SU-DHL-6 (cell line): ENCODE data around the gene TMEM220.

Experiments used
- H2AFZ ChIP-seq: fragments of 200-600 bp; sonication (generic); 2 replicates; pipeline ENCODE4 v1.6.1; 2014; ENCODE audit warnings: low read depth, mild to moderate bottlenecking, moderate library complexity, mixed read lengths, antibody characterized with exemption, low read length; ENCODE audit not compliant: severe bottlenecking
- H3F3A ChIP-seq: fragments of 200-600 bp; shearing (Covaris generic); 2 replicates; pipeline ENCODE4 v1.6.0; 2016; ENCODE audit warnings: antibody characterized with exemption, mild to moderate bottlenecking; ENCODE audit not compliant: insufficient read depth
- H3K27ac ChIP-seq: fragments of 200-600 bp; sonication (generic); 2 replicates; pipeline ENCODE4 v1.5.1; 2016; ENCODE audit warnings: low read depth, mild to moderate bottlenecking, low read length, moderate library complexity, mixed read lengths
- H3K27me3 ChIP-seq: fragments of 200-600 bp; sonication (generic), shearing (Covaris generic); 2 replicates; pipeline ENCODE4 v1.6.0; 2014; ENCODE audit warnings: mild to moderate bottlenecking, low read length
- H3K36me3 ChIP-seq: fragments of 200-600 bp; sonication (generic); 2 replicates; pipeline ENCODE4 v1.6.1; 2014; ENCODE audit warnings: mild to moderate bottlenecking, low read length, mixed read lengths
- H3K4me2 ChIP-seq: fragments of 300-600, 200-600 bp; shearing (Covaris generic), sonication (generic); 2 replicates; pipeline ENCODE4 v1.6.0; 2014; ENCODE audit warnings: low read length, low read depth, mild to moderate bottlenecking; ENCODE audit not compliant: poor library complexity, severe bottlenecking
- H3K4me3 ChIP-seq: fragments of 200-600 bp; sonication (generic); 2 replicates; pipeline ENCODE4 v1.5.1; 2014; ENCODE audit warnings: antibody characterized with exemption, low read length, mild to moderate bottlenecking, mixed read lengths; ENCODE audit not compliant: insufficient read depth, poor library complexity, severe bottlenecking
- H3K79me2 ChIP-seq: fragments of 200-600 bp; sonication (generic); 2 replicates; pipeline ENCODE4 v1.6.1; 2014; ENCODE audit warnings: mild to moderate bottlenecking, low read length, moderate library complexity; ENCODE audit not compliant: insufficient read depth
- H3K9ac ChIP-seq: fragments of 200-600 bp; sonication (generic); 2 replicates; pipeline ENCODE4 v1.7.0; 2014; ENCODE audit warnings: mild to moderate bottlenecking, low read length
- H3K9me2 ChIP-seq: fragments of 200-600 bp; sonication (generic); replicated peaks from 2 replicates; pipeline ENCODE4 v1.6.1; 2014; ENCODE audit warnings: low read length; ENCODE audit not compliant: insufficient read depth
- H3K9me3 ChIP-seq: fragments of 200-600 bp; sonication (generic); 2 replicates; pipeline ENCODE4 v1.6.1; 2014; ENCODE audit warnings: low read length, mixed read lengths; ENCODE audit not compliant: insufficient read depth
- H4K20me1 ChIP-seq: fragments of 200-600 bp; sonication (generic); 2 replicates; pipeline ENCODE4 v1.6.1; 2014; ENCODE audit warnings: low read depth, mild to moderate bottlenecking, antibody characterized with exemption, low read length, moderate library complexity, mixed read lengths
- CTCF ChIP-seq: fragments of 200-600 bp; sonication (generic); IDR thresholded peaks from one replicate; pipeline ENCODE4 v1.5.1; 2017; ENCODE audit warnings: antibody characterized with exemption, mild to moderate bottlenecking, low read length, moderate library complexity; ENCODE audit not compliant: insufficient read depth, poor library complexity, severe bottlenecking
- EZH2phosphoT487 ChIP-seq: fragments of 200-600 bp; sonication (generic), shearing (Covaris generic); conservative IDR thresholded peaks from 2 replicates; pipeline ENCODE4 v1.6.1; 2018; ENCODE audit warnings: mild to moderate bottlenecking, antibody characterized with exemption, low read length, moderate library complexity, mixed read lengths

TMEM220 gene

GRCh38 chr17:10773391-10773790, 43.6 kb upstream of the TMEM220 start:
- Histone ChIP-seq H3K79me2 (no peaks in the 10 kb centered on the region), H3K4me2 (no peak overlapping the region), H3K4me3 (no peak overlapping the region), H3K27ac (no peak overlapping the region), H3K9me2 (no peaks in the 10 kb centered on the region), H3K36me3 (no peaks in the 10 kb centered on the region), H3K9me3 (no peaks in the 10 kb centered on the region), H4K20me1 (no peaks in the 10 kb centered on the region), H3K9ac (no peak overlapping the region), H3F3A (no peaks in the 10 kb centered on the region), H3K27me3 (no peaks in the 10 kb centered on the region), H2AFZ (no peak overlapping the region)
- TF ChIP-seq EZH2phosphoT487 = no peak
- TF ChIP-seq CTCF = no peak

- no peak overlapping the region for H3K4me2 ChIP-seq
- H3K9me3 ChIP-seq = no peaks in the 10 kb centered on the region
- no peak overlapping the region for H3K9ac ChIP-seq
- H3K4me3 ChIP-seq = no peak overlapping the region
- no peak overlapping the region for H3K27ac ChIP-seq
- no peaks in the 10 kb centered on the region for H3K79me2 ChIP-seq
- TF ChIP-seq CTCF (peak; percentile 75), EZH2phosphoT487 (no peak)
- no peaks in the 10 kb centered on the region for H3K27me3 ChIP-seq
- no peaks in the 10 kb centered on the region for H4K20me1 ChIP-seq
- no peaks in the 10 kb centered on the region for H3K36me3 ChIP-seq
- H3F3A ChIP-seq = no peaks in the 10 kb centered on the region
- H2AFZ ChIP-seq = no peak overlapping the region
- no peaks in the 10 kb centered on the region for H3K9me2 ChIP-seq
Observed at GRCh38 chr17:10772425-10773380, 42.9 kb upstream of the TMEM220 start.

GRCh38 chr17:10771148-10771547, 41.3 kb upstream of the TMEM220 start:
- H3K79me2 ChIP-seq = no peaks in the 10 kb centered on the region
- H2AFZ ChIP-seq = no peak overlapping the region
- H3K4me3 ChIP-seq = no peak overlapping the region
- H3K4me2 ChIP-seq = no peak overlapping the region
- no peak overlapping the region for H3K27ac ChIP-seq
- no peaks in the 10 kb centered on the region for H3K9me3 ChIP-seq
- H3K9ac ChIP-seq = no peak overlapping the region
- no peaks in the 10 kb centered on the region for H4K20me1 ChIP-seq
- H3F3A ChIP-seq = no peaks in the 10 kb centered on the region
- no peaks in the 10 kb centered on the region; the same call in 1 of the 2 replicates for H3K27me3 ChIP-seq
- TF ChIP-seq EZH2phosphoT487 = no peak
- TF ChIP-seq CTCF = no peak
- no peaks in the 10 kb centered on the region for H3K9me2 ChIP-seq
- H3K36me3 ChIP-seq = no peaks in the 10 kb centered on the region
